K562 (cell line): Measurements from ENCODE around the gene ZNF521. TPM values are rescaled to one million over a fixed set of nuclear protein-coding genes. Genes with fewer than 3 reads are reported as not detected.

Experiments
- ATF4 ChIP-seq: fragments of 450-650 bp; formaldehyde crosslinking; IDR thresholded peaks from 2 replicates; pipeline ENCODE4 v1.4.0; 2022; ENCODE audit warnings: mild to moderate bottlenecking, moderate library complexity
- CBX3 ChIP-seq, 2 experiments: IDR thresholded peaks; 1 replicate in 1 of 2; 2 replicates in 1 of 2; pipeline ENCODE4 v1.6.1; 2012; ENCODE audit warnings: inconsistent platforms in 2 of 2, low read length in 2 of 2, borderline replicate concordance in 1 of 2, control low read depth in 1 of 2
- EGR1 ChIP-seq: fragments of 450-650 bp; conservative IDR thresholded peaks from 2 replicates; pipeline ENCODE4 v1.6.1; 2017; ENCODE audit warnings: mild to moderate bottlenecking
- ELF2 ChIP-seq: fragments of 250-450 bp; sonication (Bioruptor Pico); IDR thresholded peaks from 2 replicates; pipeline ENCODE4 v1.5.0; 2021; ENCODE audit warnings: mild to moderate bottlenecking
- FOS ChIP-seq: IDR thresholded peaks from 3 replicates; pipeline ENCODE4 v1.6.1; 2011; ENCODE audit not compliant: insufficient read length; ENCODE audit errors: extremely low read depth
- GATAD2A ChIP-seq: fragments of 450-650 bp; IDR thresholded peaks from 2 replicates; pipeline ENCODE4 v1.6.1; 2017
- HCFC1 ChIP-seq: IDR thresholded peaks from 2 replicates; pipeline ENCODE4 v1.6.1; 2012; ENCODE audit warnings: low read depth, low read length, improper control_type of control experiment
- HMGN3 ChIP-seq: IDR thresholded peaks from 2 replicates; pipeline ENCODE4 v1.6.1; 2011; ENCODE audit warnings: borderline replicate concordance, low read depth, mild to moderate bottlenecking, mixed read lengths, low read length; ENCODE audit not compliant: insufficient read length; ENCODE audit errors: extremely low read depth
- ILF3 ChIP-seq: fragments of 450-650 bp; IDR thresholded peaks from 2 replicates; pipeline ENCODE4 v1.6.1; 2018; ENCODE audit warnings: antibody characterized with exemption, mild to moderate bottlenecking, moderate library complexity, borderline replicate concordance
- L3MBTL2 ChIP-seq: fragments of 450-650 bp; IDR thresholded peaks from 2 replicates; pipeline ENCODE4 v1.6.1; 2016; ENCODE audit warnings: mild to moderate bottlenecking, moderate library complexity
- POU5F1 ChIP-seq: fragments of 150-350 bp; IDR thresholded peaks from 2 replicates; pipeline ENCODE4 v1.6.1; 2014; ENCODE audit warnings: borderline replicate concordance, low read length, low read depth, mild to moderate bottlenecking; ENCODE audit not compliant: partially characterized antibody
- RBM34 ChIP-seq: fragments of 200-400 bp; formaldehyde crosslinking; IDR thresholded peaks from 2 replicates; pipeline ENCODE4 v1.6.1; 2018; ENCODE audit warnings: low read length, borderline replicate concordance; ENCODE audit not compliant: insufficient read depth
- ZBTB17 ChIP-seq: fragments of 450-650 bp; formaldehyde crosslinking; IDR thresholded peaks from 2 replicates; pipeline ENCODE4 v1.4.0; 2020; ENCODE audit warnings: mild to moderate bottlenecking
- ZFP36 ChIP-seq: fragments of 150-350 bp; IDR thresholded peaks from 2 replicates; pipeline ENCODE4 v1.6.1; 2018; ENCODE audit warnings: low read length, low read depth; ENCODE audit not compliant: partially characterized antibody
- ZNF224 ChIP-seq: sonication (generic); formaldehyde crosslinking; IDR thresholded peaks from 2 replicates; pipeline ENCODE4 v1.8.0; 2022; ENCODE audit warnings: mild to moderate bottlenecking, missing genetic modification reagents
- ZNF444 ChIP-seq: fragments of 250-450 bp; sonication (Bioruptor Pico); IDR thresholded peaks from 2 replicates; pipeline ENCODE4 v1.4.0; 2020; ENCODE audit warnings: mild to moderate bottlenecking, moderate library complexity
- ZSCAN32 ChIP-seq: fragments of 450-650 bp; formaldehyde crosslinking; IDR thresholded peaks from 2 replicates; pipeline ENCODE4 v1.4.0; 2020; ENCODE audit warnings: mild to moderate bottlenecking, moderate library complexity
- polyA plus RNA-seq, 8 experiments: library from polyadenylated mRNA; depleted of rRNA in 4 of 8; stranded (reverse) in 5 of 8; unstranded in 3 of 8; fragments of >200 nt; fragmentation: Nextera tagmentation in 2 of 8; fragmentation: Illumina TruSeq in 1 of 8; extraction: Ambion mirVana in 2 of 8; extraction: Trizol in 1 of 8; gene quantifications; 2 replicates each; pipeline versions ENCODE4 v1.2.1 to v1.2.3, GENCODE V29; 2011 to 2014; ENCODE audit warnings: inconsistent platforms in 1 of 8, missing spikeins in 1 of 8
- total RNA-seq, 7 experiments: library from RNA; depleted of rRNA in 6 of 7; stranded (reverse); fragments of >200 nt in 6 of 7; fragmentation: Illumina TruSeq in 2 of 7; extraction: Trizol in 2 of 7; gene quantifications; 2 replicates each; pipeline versions ENCODE4 v1.2.1 to v1.2.3, GENCODE V29; 2011 to 2021; ENCODE audit warnings: low replicate concordance in 1 of 7
- TF ChIP-seq, protein P1 (sequence below): fragments of 200-400 bp; formaldehyde crosslinking; IDR thresholded peaks from 2 replicates; pipeline ENCODE4 v1.6.1; 2017; ENCODE audit warnings: mild to moderate bottlenecking, low read depth, low read length, moderate library complexity
- TF ChIP-seq, protein P2 (sequence below): fragments of 250-450 bp; sonication (Bioruptor Pico); IDR thresholded peaks from 2 replicates; pipeline ENCODE4 v1.8.0; 2021; ENCODE audit warnings: moderate library complexity, mild to moderate bottlenecking, inconsistent platforms
- TF ChIP-seq, protein P3 (sequence below): fragments of 250-450 bp; sonication (Bioruptor Pico); IDR thresholded peaks from 2 replicates; pipeline ENCODE4 v1.9.0; 2021; ENCODE audit warnings: mild to moderate bottlenecking

ZNF521 gene
- total and polyA plus RNA-seq, 9 of the 15 experiments (the other 6 are each of a cell fraction or from before 2014, with no cell fraction given): 1.2 to 5.8 (median 1.6) TPM

- TF ChIP-seq, protein P1, sequence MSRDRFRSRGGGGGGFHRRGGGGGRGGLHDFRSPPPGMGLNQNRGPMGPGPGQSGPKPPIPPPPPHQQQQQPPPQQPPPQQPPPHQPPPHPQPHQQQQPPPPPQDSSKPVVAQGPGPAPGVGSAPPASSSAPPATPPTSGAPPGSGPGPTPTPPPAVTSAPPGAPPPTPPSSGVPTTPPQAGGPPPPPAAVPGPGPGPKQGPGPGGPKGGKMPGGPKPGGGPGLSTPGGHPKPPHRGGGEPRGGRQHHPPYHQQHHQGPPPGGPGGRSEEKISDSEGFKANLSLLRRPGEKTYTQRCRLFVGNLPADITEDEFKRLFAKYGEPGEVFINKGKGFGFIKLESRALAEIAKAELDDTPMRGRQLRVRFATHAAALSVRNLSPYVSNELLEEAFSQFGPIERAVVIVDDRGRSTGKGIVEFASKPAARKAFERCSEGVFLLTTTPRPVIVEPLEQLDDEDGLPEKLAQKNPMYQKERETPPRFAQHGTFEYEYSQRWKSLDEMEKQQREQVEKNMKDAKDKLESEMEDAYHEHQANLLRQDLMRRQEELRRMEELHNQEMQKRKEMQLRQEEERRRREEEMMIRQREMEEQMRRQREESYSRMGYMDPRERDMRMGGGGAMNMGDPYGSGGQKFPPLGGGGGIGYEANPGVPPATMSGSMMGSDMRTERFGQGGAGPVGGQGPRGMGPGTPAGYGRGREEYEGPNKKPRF: no peak
- TF ChIP-seq ZNF444 (CRISPR knock-in tag) (no peak), ZNF224 (CRISPR knock-in tag) (no peak), ZSCAN32 (CRISPR knock-in tag) (peak; percentile 73; the same call in 1 of the 2 replicates), ZBTB17 (no peak), GATAD2A (no peak), RBM34 (no peak), ATF4 (CRISPR knock-in tag) (0 out of 2 replicates have a peak, but pooled peaks have one; percentile 47), POU5F1 (no peak), L3MBTL2 (no peak), CBX3 (IDR thresholded peaks at IDR 0.05; ENCODE audit: borderline replicate concordance in 1 of 2, low read length in 2 of 2) (no peak), EGR1 (no peak), HCFC1 (no peak), ZFP36 (no peak), ELF2 (CRISPR knock-in tag) (no peak), HMGN3 (no peak), ILF3 (no peak), FOS (no peak)
- TF ChIP-seq, protein P2, sequence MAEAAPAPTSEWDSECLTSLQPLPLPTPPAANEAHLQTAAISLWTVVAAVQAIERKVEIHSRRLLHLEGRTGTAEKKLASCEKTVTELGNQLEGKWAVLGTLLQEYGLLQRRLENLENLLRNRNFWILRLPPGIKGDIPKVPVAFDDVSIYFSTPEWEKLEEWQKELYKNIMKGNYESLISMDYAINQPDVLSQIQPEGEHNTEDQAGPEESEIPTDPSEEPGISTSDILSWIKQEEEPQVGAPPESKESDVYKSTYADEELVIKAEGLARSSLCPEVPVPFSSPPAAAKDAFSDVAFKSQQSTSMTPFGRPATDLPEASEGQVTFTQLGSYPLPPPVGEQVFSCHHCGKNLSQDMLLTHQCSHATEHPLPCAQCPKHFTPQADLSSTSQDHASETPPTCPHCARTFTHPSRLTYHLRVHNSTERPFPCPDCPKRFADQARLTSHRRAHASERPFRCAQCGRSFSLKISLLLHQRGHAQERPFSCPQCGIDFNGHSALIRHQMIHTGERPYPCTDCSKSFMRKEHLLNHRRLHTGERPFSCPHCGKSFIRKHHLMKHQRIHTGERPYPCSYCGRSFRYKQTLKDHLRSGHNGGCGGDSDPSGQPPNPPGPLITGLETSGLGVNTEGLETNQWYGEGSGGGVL (CRISPR knock-in tag): no peak
- TF ChIP-seq, protein P3, sequence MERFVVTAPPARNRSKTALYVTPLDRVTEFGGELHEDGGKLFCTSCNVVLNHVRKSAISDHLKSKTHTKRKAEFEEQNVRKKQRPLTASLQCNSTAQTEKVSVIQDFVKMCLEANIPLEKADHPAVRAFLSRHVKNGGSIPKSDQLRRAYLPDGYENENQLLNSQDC (CRISPR knock-in tag): no peak
- TF ChIP-seq, all 486 proteins: peak for 5
These were observed 11.2 kb downstream of the ZNF521 start (continued) for GRCh38 chr18:25340762-25341161.
